Trophoblast cell (in vitro differentiated cells and primary cell): ENCODE results near the gene ST7.

Source experiments
- DNase-seq, 2 donors: peaks; one replicate each; pipeline ENCODE4 v3.0.0-alpha.2; 2016
- H2AFZ ChIP-seq: 2 replicates; pipeline ENCODE4 v1.6.1; 2013; ENCODE audit warnings: low read length, moderate library complexity, mild to moderate bottlenecking; ENCODE audit not compliant: insufficient read depth, poor library complexity
- H2AK5ac ChIP-seq: 2 replicates; pipeline ENCODE4 v1.6.1; 2013; ENCODE audit warnings: mild to moderate bottlenecking, low read length
- H2BK120ac ChIP-seq: 2 replicates; pipeline ENCODE4 v1.6.1; 2013; ENCODE audit warnings: low read length, mild to moderate bottlenecking, moderate library complexity; ENCODE audit not compliant: insufficient read depth, poor library complexity
- H2BK12ac ChIP-seq: 2 replicates; pipeline ENCODE4 v1.6.1; 2013; ENCODE audit warnings: mild to moderate bottlenecking, low read length, moderate library complexity
- H2BK5ac ChIP-seq: 2 replicates; pipeline ENCODE4 v1.6.1; 2013; ENCODE audit warnings: low read length, low read depth, moderate library complexity, mild to moderate bottlenecking; ENCODE audit not compliant: poor library complexity
- H3K14ac ChIP-seq: 2 replicates; pipeline ENCODE4 v1.6.1; 2013; ENCODE audit warnings: mild to moderate bottlenecking, low read length
- H3K18ac ChIP-seq: 2 replicates; pipeline ENCODE4 v1.6.1; 2013; ENCODE audit warnings: mild to moderate bottlenecking, low read length
- H3K23ac ChIP-seq: 2 replicates; pipeline ENCODE4 v1.6.1; 2013; ENCODE audit warnings: low read length
- H3K27ac ChIP-seq: 2 replicates; pipeline ENCODE4 v1.5.1; 2013; ENCODE audit warnings: low read depth, mild to moderate bottlenecking, inconsistent platforms, low read length, moderate library complexity
- H3K27me3 ChIP-seq: 2 replicates; pipeline ENCODE4 v1.6.1; 2013; ENCODE audit warnings: inconsistent platforms, mild to moderate bottlenecking, low read length, moderate library complexity; ENCODE audit not compliant: insufficient read depth
- H3K36me3 ChIP-seq, 2 experiments: 1 replicate in 1 of 2; 2 replicates in 1 of 2; pipeline ENCODE4 v1.6.1; 2013; ENCODE audit warnings: low read length in 2 of 2, mild to moderate bottlenecking in 2 of 2, moderate library complexity in 1 of 2; ENCODE audit not compliant: insufficient read depth in 2 of 2, control insufficient read depth in 1 of 2
- H3K4ac ChIP-seq: 2 replicates; pipeline ENCODE4 v1.6.1; 2013; ENCODE audit warnings: low read depth, mild to moderate bottlenecking, low read length, moderate library complexity
- H3K4me1 ChIP-seq, 2 experiments: 1 replicate in 1 of 2; 2 replicates in 1 of 2; pipeline ENCODE4 v1.6.1; 2013; ENCODE audit warnings: low read length in 2 of 2, mild to moderate bottlenecking in 2 of 2, moderate library complexity in 1 of 2; ENCODE audit not compliant: insufficient read depth in 2 of 2, control insufficient read depth in 1 of 2
- H3K4me2 ChIP-seq: 2 replicates; pipeline ENCODE4 v1.6.1; 2013; ENCODE audit warnings: inconsistent platforms, mild to moderate bottlenecking, low read length, moderate library complexity
- H3K4me3 ChIP-seq: 2 replicates; pipeline ENCODE4 v1.5.1; 2013; ENCODE audit warnings: mild to moderate bottlenecking, low read depth, low read length, inconsistent platforms
- H3K79me1 ChIP-seq: one replicate; pipeline ENCODE4 v1.6.1; 2013; ENCODE audit warnings: low read length
- H3K79me2 ChIP-seq: 2 replicates; pipeline ENCODE4 v1.6.1; 2013; ENCODE audit warnings: low read length, mild to moderate bottlenecking; ENCODE audit not compliant: control insufficient read depth, insufficient read depth, poor library complexity
- H3K9ac ChIP-seq: 2 replicates; pipeline ENCODE4 v1.6.1; 2013; ENCODE audit warnings: mild to moderate bottlenecking, low read length
- H3K9me3 ChIP-seq: 2 replicates; pipeline ENCODE4 v1.6.1; 2013; ENCODE audit warnings: low read depth, mild to moderate bottlenecking, control low read depth, inconsistent platforms, low read length; ENCODE audit not compliant: insufficient read depth
- H4K12ac ChIP-seq: 2 replicates; pipeline ENCODE4 v1.6.1; 2013; ENCODE audit warnings: low read depth, mild to moderate bottlenecking, low read length, moderate library complexity
- H4K8ac ChIP-seq: 2 replicates; pipeline ENCODE4 v1.6.1; 2013; ENCODE audit warnings: low read depth, mild to moderate bottlenecking, low read length, moderate library complexity
- H4K91ac ChIP-seq: one replicate; pipeline ENCODE4 v1.6.1; 2013; ENCODE audit warnings: low read depth, mild to moderate bottlenecking, low read length, moderate library complexity
- WGBS: extraction: QIAGEN DNeasy Blood & Tissue Kit; methylation state at CpG from one replicate; pipeline ENCODE4 v1.1.7; 2013; ENCODE audit warnings: missing lambda C conversion rate; ENCODE audit not compliant: insufficient read length, insufficient coverage; ENCODE audit errors: extremely low coverage; 5-methylcytosine and 5-hydroxymethylcytosine counted together

Gene ST7

DNA sequence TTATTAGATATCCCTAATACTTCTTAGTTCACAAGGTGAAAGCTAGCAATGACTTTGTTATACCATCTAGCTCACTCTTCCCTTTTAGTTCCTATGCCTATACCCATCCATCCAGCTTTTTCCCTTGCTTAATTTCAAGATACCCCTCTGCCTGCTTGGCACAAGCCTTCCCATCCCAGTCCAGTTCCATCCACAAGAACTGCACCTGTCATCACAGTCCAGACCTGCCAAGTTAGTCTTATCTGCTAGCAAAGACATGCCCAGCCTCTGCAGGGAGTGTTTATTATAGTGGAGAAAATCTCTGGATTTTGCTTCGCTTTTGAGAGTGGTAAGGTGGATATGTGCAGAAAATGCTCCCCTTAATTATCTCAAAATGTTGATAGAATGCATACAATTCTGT, 158.2 kb downstream of the ST7 start:
- H3K23ac ChIP-seq: no peak overlapping the region
- no peak overlapping the region for H3K18ac ChIP-seq
- H3K4me1 ChIP-seq: peaks cover 0 to 3% of the 10 kb centered on the region in 2 experiments
- no CpG with 5 or more reads among the region's 1 CpG for WGBS
- no peak overlapping the region for H2AK5ac ChIP-seq
- no peaks in the 10 kb centered on the region for H3K27me3 ChIP-seq
- no peak overlapping the region for H2BK12ac ChIP-seq
- H4K8ac ChIP-seq: no peak overlapping the region
- H3K4me2 ChIP-seq: no peak overlapping the region
- H2BK120ac ChIP-seq: no peak overlapping the region
- H2BK5ac ChIP-seq: no peak overlapping the region
- H3K9ac ChIP-seq: no peak overlapping the region
- no peak overlapping the region for H4K12ac ChIP-seq
- no peak overlapping the region for H3K4me3 ChIP-seq
- no peaks in the 10 kb centered on the region for H3K9me3 ChIP-seq
- no peaks in the 10 kb centered on the region for H3K79me1 ChIP-seq
- no peak for DNase-seq
- no peaks in the 10 kb centered on the region for H3K79me2 ChIP-seq
- H3K4ac ChIP-seq: no peak overlapping the region
- no peak overlapping the region for H3K14ac ChIP-seq
- H2AFZ ChIP-seq: no peak overlapping the region
- H3K27ac ChIP-seq: no peak overlapping the region
- no peak overlapping the region for H4K91ac ChIP-seq
- H3K36me3 ChIP-seq: no peaks in the 10 kb centered on the region

- Histone ChIP-seq H3K36me3 (no peaks in the 10 kb centered on the region), H3K27me3 (no peaks in the 10 kb centered on the region), H3K79me1 (no peaks in the 10 kb centered on the region), H3K18ac (no peak overlapping the region), H3K9me3 (no peaks in the 10 kb centered on the region), H2BK120ac (no peak overlapping the region), H3K79me2 (no peaks in the 10 kb centered on the region), H3K14ac (no peak overlapping the region), H2AFZ (no peak overlapping the region), H3K4me3 (no peak overlapping the region), H3K4me2 (no peak overlapping the region), H3K9ac (no peak overlapping the region), H4K8ac (no peak overlapping the region), H3K4me1 (peaks cover 0 to 3% of the 10 kb centered on the region in 2 experiments), H2BK12ac (no peak overlapping the region), H4K91ac (no peak overlapping the region), H3K23ac (no peak overlapping the region), H2BK5ac (no peak overlapping the region), H2AK5ac (no peak overlapping the region), H3K4ac (no peak overlapping the region), H4K12ac (no peak overlapping the region), H3K27ac (no peak overlapping the region)
- DNase-seq: no peak
- no CpG with 5 or more reads among the region's 4 CpGs for WGBS
These were observed 159.3 kb downstream of the ST7 start for GRCh38 chr7:117112640-117113039.

DNA sequence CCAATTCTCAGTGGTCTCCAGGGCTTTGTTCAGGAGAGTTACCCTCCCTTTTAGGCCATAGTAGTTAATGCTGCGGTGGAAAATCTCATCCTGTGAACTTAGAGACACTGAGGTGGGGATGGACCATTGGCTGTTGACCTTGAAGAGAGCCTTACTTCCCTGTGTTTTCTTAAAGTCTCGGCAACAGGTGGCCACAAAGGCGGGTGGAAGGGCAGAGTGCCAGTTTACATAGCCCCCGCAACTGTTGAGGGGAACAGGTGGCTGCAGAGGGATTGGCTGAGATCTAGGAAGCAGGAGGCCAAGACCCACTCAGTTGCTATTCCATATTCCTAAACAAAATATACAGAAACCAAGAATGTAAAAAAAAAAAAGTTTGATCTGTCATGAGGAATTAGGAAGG, 160.6 kb downstream of the ST7 start:
- Histone ChIP-seq H3K27ac (no peak overlapping the region), H3K18ac (no peak overlapping the region), H2AK5ac (no peak overlapping the region), H4K12ac (no peak overlapping the region), H3K79me2 (no peaks in the 10 kb centered on the region), H2BK5ac (no peak overlapping the region), H3K4me3 (no peak overlapping the region), H2AFZ (no peak overlapping the region), H2BK12ac (no peak overlapping the region), H3K27me3 (no peaks in the 10 kb centered on the region), H2BK120ac (no peak overlapping the region), H3K4me1 (peaks cover 0 to 3% of the 10 kb centered on the region in 2 experiments), H3K14ac (no peak overlapping the region), H4K8ac (no peak overlapping the region), H3K4ac (no peak overlapping the region), H3K4me2 (no peak overlapping the region), H3K36me3 (no peaks in the 10 kb centered on the region), H3K23ac (no peak overlapping the region), H4K91ac (no peak overlapping the region), H3K9ac (no peak overlapping the region), H3K79me1 (no peaks in the 10 kb centered on the region), H3K9me3 (no peaks in the 10 kb centered on the region)
- WGBS: no CpG with 5 or more reads among the region's 4 CpGs
- no peak for DNase-seq

- H2BK5ac ChIP-seq: no peak overlapping the region
These were observed 161.0 kb downstream of the ST7 start for GRCh38 chr7:117114272-117114671.

More at GRCh38 chr7:117114272-117114671, 161.0 kb downstream of the ST7 start:
- WGBS: no CpG with 5 or more reads among the region's 1 CpG
- H2AFZ ChIP-seq: no peak overlapping the region
- no peak overlapping the region for H3K4me2 ChIP-seq
- H2BK120ac ChIP-seq: no peak overlapping the region
- H3K27ac ChIP-seq: no peak overlapping the region
- no peak for DNase-seq
- no peaks in the 10 kb centered on the region for H3K9me3 ChIP-seq
- no peak overlapping the region for H2AK5ac ChIP-seq
- no peaks in the 10 kb centered on the region for H3K79me2 ChIP-seq
- no peak overlapping the region for H3K4ac ChIP-seq
- no peak overlapping the region for H3K9ac ChIP-seq
- H3K18ac ChIP-seq: no peak overlapping the region
- H2BK12ac ChIP-seq: no peak overlapping the region
- H4K91ac ChIP-seq: no peak overlapping the region
- H3K79me1 ChIP-seq: no peaks in the 10 kb centered on the region
- H3K4me1 ChIP-seq: peaks cover 0 to 3% of the 10 kb centered on the region in 2 experiments
- no peak overlapping the region for H3K14ac ChIP-seq
- no peak overlapping the region for H3K4me3 ChIP-seq
- no peak overlapping the region for H4K8ac ChIP-seq
- H3K27me3 ChIP-seq: no peaks in the 10 kb centered on the region
- no peak overlapping the region for H3K23ac ChIP-seq
- no peaks in the 10 kb centered on the region for H3K36me3 ChIP-seq
- H4K12ac ChIP-seq: no peak overlapping the region
